ENCODE measurements around the gene IP6K1. TPM values are rescaled to one million over a fixed set of nuclear protein-coding genes. Genes with fewer than 3 reads are reported as not detected.
A peak's percentile ranks its signal among the peaks of the same experiment; 100 is the strongest.

The IP6K1 gene
- total RNA-seq, 1 experiment from 2014 or later = 30.6 TPM

DNA sequence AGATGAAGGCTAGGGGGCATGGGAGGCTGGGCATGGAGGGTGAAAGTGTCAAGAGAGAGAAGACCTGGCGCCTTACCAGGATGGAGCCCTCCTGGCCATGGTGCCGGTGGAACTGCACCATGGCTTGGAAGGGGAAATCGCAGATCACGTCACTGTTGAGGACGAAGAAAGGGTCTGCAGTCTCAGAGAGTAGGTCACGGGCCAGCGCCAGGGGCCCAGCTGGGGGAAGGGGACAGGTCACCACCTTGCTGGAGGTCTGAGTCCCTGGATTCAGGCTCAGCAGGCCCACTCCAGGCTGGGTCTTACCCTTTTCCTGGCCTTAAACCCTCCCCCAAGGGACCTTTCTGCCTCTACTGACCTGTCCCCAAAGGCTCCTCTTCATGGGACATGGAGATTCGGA lies 63.4 kb downstream of the IP6K1 start (continued):
- TF ChIP-seq TCF7L2 (IDR thresholded peaks at IDR 0.05; ENCODE audit: borderline replicate concordance, extremely low read depth, insufficient read depth, insufficient read length) (no peak), YY1 (IDR thresholded peaks at IDR 0.05; ENCODE audit: extremely low read depth, insufficient replicate concordance, low read depth, low read length) (no peak), EZH2phosphoT487 (IDR thresholded peaks at IDR 0.05; ENCODE audit: borderline replicate concordance) (no peak), ELF1 (IDR thresholded peaks at IDR 0.05; ENCODE audit: borderline replicate concordance, low read depth) (no peak), FOSL1 (IDR thresholded peaks at IDR 0.05; ENCODE audit: low read depth) (no peak), ZFX (IDR thresholded peaks at IDR 0.05) (no peak), SP1 (IDR thresholded peaks at IDR 0.05; ENCODE audit: low read depth) (no peak), EZH2 (IDR thresholded peaks at IDR 0.05) (no peak)
- TF ChIP-seq, protein P1, sequence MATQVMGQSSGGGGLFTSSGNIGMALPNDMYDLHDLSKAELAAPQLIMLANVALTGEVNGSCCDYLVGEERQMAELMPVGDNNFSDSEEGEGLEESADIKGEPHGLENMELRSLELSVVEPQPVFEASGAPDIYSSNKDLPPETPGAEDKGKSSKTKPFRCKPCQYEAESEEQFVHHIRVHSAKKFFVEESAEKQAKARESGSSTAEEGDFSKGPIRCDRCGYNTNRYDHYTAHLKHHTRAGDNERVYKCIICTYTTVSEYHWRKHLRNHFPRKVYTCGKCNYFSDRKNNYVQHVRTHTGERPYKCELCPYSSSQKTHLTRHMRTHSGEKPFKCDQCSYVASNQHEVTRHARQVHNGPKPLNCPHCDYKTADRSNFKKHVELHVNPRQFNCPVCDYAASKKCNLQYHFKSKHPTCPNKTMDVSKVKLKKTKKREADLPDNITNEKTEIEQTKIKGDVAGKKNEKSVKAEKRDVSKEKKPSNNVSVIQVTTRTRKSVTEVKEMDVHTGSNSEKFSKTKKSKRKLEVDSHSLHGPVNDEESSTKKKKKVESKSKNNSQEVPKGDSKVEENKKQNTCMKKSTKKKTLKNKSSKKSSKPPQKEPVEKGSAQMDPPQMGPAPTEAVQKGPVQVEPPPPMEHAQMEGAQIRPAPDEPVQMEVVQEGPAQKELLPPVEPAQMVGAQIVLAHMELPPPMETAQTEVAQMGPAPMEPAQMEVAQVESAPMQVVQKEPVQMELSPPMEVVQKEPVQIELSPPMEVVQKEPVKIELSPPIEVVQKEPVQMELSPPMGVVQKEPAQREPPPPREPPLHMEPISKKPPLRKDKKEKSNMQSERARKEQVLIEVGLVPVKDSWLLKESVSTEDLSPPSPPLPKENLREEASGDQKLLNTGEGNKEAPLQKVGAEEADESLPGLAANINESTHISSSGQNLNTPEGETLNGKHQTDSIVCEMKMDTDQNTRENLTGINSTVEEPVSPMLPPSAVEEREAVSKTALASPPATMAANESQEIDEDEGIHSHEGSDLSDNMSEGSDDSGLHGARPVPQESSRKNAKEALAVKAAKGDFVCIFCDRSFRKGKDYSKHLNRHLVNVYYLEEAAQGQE (IDR thresholded peaks at IDR 0.05; ENCODE audit: low read depth) = no peak

DNA sequence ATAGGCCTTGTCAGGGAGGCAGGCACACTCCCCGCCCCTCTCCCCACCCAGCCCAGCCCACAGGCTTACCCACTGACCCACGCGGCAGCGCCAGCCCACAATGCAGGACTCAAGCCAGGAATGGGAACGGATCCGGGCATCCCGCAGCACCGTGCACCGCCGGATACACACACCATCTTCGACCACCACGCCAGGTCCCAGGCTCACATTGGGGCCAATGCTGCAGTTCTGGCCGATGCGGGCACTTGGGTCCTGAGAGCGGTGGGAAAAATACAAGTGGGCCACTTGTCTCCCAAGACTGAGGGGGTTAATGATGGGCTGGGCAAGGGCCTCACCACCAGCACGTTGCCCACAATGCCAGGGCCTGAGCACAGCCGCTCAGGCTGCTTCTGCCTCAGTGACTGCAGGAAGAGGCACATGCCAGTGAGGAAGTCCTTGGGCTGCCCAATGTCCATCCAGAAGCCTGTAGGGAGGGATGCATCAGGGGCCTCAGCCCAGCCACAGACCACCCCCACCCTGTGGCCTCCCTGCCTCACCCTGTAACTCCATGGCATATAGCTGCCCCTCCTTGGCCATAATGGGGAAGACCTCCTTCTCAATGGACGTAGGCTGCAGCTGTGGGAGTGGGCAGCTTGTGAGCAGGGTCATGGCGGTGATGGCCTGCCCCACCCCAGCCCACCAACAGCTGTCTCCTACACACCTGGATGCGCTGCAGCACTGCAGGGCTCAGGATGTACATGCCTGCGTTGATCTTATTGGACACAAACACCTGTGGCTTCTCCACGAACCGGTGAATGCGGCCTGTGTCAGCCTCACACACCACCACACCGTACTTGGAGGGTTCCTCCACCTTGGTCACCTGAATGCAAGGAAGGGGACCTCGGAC lies 64.2 kb downstream of the IP6K1 start:
- intact Hi-C loops (cut with micrococcal nuclease) = loop anchor here (5.0 kb wide), 1 partner anchor 115 kb away; no protein-coding TSS in a partner anchor
- no peaks in the 10 kb centered on the region for H3K9me2 ChIP-seq (ENCODE audit: insufficient read depth)
- H3K27ac ChIP-seq (ENCODE audit: low read depth, low read length) = peak overlapping the region; percentile 92; the same call in 1 of the 2 replicates
- DNase-seq (ENCODE audit: low read depth, low spot score) (no peak), ATAC-seq (no peak)
- TF ChIP-seq TCF7L2 (IDR thresholded peaks at IDR 0.05; ENCODE audit: borderline replicate concordance, extremely low read depth, insufficient read depth, insufficient read length) (no peak), POLR2A (IDR thresholded peaks at IDR 0.05; ENCODE audit: borderline replicate concordance, extremely low read depth, insufficient read depth, insufficient read length) (no peak), FOSL1 (IDR thresholded peaks at IDR 0.05; ENCODE audit: low read depth) (no peak)
- CTCF ChIA-PET = no interaction called here
- H3K79me2 ChIP-seq (ENCODE audit: insufficient read depth, low read length) = peaks cover 18% of the 10 kb centered on the region
- H3K4me2 ChIP-seq (ENCODE audit: low read length) = peak overlapping the region; percentile 92
- BruUV-seq (replicated peaks) = no TSS peak
- H3K9ac ChIP-seq (ENCODE audit: low read length) = peak overlapping the region; percentile 99
- peak overlapping the region; percentile 95 for H3K4me3 ChIP-seq (replicated peaks in 1 of 2; ENCODE audit: low read depth in 1 of 2, low read length in 2 of 2)
- POLR2A ChIA-PET = no interaction called here
- no peaks in the 10 kb centered on the region for H3K27me3 ChIP-seq (ENCODE audit: insufficient read depth, low read length)
- H3K9me3 ChIP-seq (ENCODE audit: control insufficient read depth in 1 of 2, insufficient read depth in 1 of 2, low read depth in 1 of 2, low read length in 2 of 2) = no peaks in the 10 kb centered on the region
- H4K20me1 ChIP-seq (ENCODE audit: insufficient read depth) = no peaks in the 10 kb centered on the region
- H3K4me1 ChIP-seq (ENCODE audit: control insufficient read depth in 1 of 2, insufficient read depth in 2 of 2, low read length in 2 of 2) = peaks cover 13 to 37% of the 10 kb centered on the region in 2 experiments; a peak in 3 of 4 replicates
- H2AFZ ChIP-seq (ENCODE audit: low read depth, low read length, poor library complexity, severe bottlenecking) = no peak overlapping the region
- RAD21 ChIA-PET (ENCODE audit: low non-redundant PET in 1 of 2, low total read pairs in 2 of 2, uncharacterized antibody in 2 of 2, unreplicated experiment in 2 of 2) = no interaction called here
- H3K36me3 ChIP-seq (ENCODE audit: control insufficient read depth in 1 of 2, insufficient read depth in 2 of 2, low read length in 2 of 2) = peaks cover 3 to 24% of the 10 kb centered on the region in 2 experiments; a peak in 2 of 4 replicates
